ENCODE results near the gene LPCAT2.
"Not testable (repeated sequence)": the region's sequence is repeated elsewhere in the genome, so short reads cannot be mapped to it uniquely, and the experiment has no call there.

The LPCAT2 gene

GRCh38 chr16:55605754-55606336, 97.0 kb downstream of the LPCAT2 start:
- no peak for DNase-seq (ENCODE audit: low read depth)

- DNase-seq (ENCODE audit: low read depth): no peak
These were observed 104.9 kb downstream of the LPCAT2 start for GRCh38 chr16:55613613-55614335.

GRCh38 chr16:55615071-55615470, 106.2 kb downstream of the LPCAT2 start:
- no peak for DNase-seq (ENCODE audit: low read depth)

DNA sequence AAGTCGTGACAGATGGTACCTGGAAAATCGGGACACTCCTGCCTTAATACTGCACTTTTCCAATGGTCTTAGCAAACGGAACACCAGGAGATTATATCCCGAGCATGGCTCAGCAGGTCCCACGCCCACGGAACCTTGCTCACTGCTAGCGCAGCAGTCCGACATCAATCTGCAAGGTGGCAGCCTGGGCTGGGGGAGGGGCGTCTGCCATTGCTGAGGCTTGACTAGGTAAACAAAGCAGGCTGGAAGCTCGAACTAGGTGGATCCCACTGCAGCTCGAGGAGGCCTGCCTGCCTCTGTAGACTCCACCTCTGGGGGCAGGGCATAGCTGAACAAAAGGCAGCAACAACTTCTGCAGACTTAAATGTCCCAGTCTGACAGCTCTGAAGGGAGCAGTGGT, 106.8 kb downstream of the LPCAT2 start:
- not testable (repeated sequence) for DNase-seq (ENCODE audit: low read depth)

GRCh38 chr16:55621771-55622170, 112.9 kb downstream of the LPCAT2 start:
- no peak for DNase-seq (ENCODE audit: low read depth)

DNA sequence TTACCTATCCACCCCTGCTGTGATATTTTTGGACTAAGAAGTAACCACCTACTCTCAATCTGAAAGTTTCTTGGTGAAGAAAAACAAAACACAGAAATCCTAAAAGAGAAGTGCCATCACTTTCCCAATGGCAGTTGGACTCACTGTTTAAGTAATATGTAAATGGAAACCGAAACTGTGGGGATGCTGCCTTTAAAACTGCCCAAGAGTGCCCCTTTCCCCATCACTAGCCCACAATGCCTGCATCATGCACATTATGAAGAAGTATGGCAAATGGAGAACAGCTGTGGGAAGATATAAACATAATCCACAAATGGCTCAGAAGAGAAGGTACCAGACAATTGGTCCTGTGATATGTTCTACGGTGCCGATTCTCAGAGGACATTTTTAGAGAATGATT, 113.4 kb downstream of the LPCAT2 start:
- no peak for DNase-seq (ENCODE audit: low read depth)

- no peak for DNase-seq (ENCODE audit: low read depth)
These were observed 114.2 kb downstream of the LPCAT2 start for GRCh38 chr16:55622930-55623561.

DNA sequence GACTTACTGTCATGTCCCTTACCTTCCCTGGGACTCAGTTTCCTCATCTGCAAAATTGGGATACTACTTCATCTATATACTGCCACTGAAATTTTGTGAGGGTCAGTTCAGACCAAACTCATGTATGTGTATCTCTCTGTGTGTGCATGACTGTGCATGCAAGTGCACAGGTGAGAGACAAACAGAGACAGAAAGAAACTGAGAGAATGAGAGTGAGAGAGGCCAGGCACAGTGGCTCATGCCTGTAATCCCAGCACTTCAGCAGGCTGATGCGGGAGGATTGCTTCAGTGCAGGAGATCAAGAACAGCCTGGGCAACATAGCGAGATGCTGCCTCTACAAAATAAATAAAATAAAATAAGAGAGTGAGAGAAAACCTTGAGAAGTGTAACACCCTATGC, 114.8 kb downstream of the LPCAT2 start:
- no peak for DNase-seq (ENCODE audit: low read depth)

- DNase-seq (ENCODE audit: low read depth): no peak
These were observed 115.8 kb downstream of the LPCAT2 start for GRCh38 chr16:55624696-55625095.

DNA sequence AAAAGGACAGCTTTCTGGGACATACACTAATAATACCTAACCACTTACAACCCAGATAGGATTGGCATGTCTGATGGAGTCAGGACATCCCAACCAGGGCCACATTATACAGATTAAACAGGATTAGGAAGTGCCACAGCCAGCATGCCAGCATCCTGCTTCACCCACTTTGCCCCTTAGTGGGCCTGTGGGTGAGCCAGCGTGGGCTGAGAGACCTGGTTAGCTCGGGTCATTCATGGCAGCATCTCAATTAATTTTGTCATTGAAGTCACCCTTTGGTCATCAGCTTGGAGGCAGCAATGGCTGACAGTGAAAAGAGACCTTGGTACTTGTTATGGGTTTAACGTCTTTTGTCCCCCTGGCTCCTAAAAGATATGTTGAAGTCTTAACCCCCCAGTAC, 117.0 kb downstream of the LPCAT2 start:
- no peak for DNase-seq (ENCODE audit: low read depth)

- DNase-seq (ENCODE audit: low read depth): no peak
These were observed 119.6 kb downstream of the LPCAT2 start for GRCh38 chr16:55628306-55628968.

DNA sequence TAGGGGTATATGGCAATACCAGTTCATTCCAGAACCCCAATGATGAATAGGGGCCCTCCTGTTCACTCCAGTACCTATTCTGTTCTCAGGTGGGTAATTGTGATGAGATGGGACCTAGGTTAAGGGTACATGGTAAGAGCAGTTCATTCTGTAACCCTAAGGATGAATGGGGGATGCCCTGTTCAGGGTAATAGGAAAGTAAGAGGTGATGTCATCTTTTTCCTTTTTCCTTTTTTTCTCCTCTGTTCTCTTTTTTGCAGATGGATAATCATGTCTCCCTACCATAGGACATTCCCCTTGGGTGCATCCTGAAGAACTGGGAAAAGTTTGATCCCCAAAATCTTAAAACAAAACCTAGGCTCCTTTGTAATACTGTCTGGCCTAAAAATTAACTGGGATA, 121.9 kb downstream of the LPCAT2 start:
- no peak for DNase-seq (ENCODE audit: low read depth)

GRCh38 chr16:55632259-55632658, 123.4 kb downstream of the LPCAT2 start:
- DNase-seq (ENCODE audit: low read depth): no peak

DNA sequence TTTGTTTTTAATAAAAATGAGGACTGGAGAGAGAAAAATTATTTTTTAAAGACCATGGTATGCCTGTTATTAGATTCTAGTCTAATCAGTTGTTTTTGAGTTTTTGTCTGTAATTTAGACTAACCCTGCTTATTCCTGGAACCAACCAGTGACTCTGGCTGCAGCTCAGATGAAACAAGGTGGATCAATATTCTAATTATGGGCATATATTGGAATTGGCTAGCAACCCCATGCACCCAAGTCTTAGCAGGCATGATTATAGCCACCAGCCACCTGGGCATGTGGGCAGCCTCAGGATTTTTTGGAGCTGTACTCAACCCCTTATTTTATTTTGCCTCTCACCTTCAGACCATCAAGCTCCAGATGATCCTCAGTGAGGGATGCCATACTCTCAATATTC, 125.3 kb downstream of the LPCAT2 start:
- DNase-seq (ENCODE audit: low read depth): no peak

Measured in T follicular helper cell (primary cell).